GM18861 (cell line): ENCODE results near the gene ATG7.
"Not testable (repeated sequence)": the region's sequence is repeated elsewhere in the genome, so short reads cannot be mapped to it uniquely, and the experiment has no call there.

Experiments
- ATAC-seq: cut with Tn5 transposase; IDR thresholded peaks from one replicate; pipeline ENCODE4 v1.9.1; 2021; ENCODE audit not compliant: unreplicated experiment

Gene ATG7

DNA sequence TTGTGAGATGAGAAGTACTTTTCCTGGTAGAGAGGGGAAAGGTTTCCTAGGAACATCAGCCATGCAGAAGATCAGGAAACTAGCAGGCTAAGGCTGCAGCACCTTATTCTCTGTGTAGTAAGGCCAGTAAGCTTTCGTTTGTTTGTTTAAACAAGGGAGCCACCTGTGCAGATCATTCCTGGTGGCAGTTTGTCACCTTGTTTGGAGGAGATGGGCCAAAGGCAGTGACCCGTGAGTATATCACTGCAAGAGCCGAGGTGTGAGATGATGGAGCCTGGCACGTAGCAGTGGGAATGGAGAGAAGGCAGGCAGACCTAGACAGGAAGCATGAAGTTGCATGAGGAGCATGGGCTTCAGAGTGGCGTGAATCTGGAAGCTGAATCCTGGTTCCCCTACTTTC is 19.6 kb downstream of the ATG7 start:
- ATAC-seq: no peak

DNA sequence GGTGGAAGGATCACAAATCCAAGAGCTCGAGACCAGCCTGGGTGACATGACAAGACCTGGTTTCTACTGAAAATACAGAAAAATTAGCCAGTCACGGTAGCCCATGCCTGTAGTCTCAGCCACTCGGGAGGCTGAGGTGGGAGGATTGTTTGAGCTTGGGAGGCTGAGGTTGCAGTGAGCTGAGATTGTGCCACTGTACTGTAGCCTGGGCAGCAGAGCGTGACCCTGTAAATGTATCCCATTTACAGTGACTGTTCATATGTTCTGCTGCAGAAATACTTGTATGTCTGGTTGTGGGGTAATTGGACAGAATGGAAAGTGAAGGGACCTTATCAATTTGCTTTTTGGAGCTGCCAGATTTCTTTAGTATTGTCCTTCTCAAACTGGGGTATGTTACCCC is 24.9 kb downstream of the ATG7 start:
- ATAC-seq: no peak

DNA sequence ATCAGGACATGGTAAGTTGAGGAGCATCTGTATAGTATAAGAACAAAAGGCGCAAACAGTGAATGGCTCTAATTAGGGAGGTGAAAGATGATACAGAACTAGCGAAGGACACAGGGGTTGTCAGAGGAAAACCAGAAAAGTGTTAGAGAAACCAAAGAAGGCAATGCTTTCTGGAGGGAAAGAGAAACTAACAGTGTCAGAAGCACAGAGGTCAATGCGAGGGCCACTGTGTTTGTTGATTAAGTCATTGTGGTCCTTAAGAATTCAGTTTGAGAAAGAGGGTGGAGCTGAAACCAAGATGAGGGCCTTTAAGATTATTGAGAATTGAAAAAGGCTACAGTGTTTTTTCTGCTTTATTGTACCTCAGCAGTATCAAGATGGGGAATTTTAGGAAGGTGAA is 28.8 kb downstream of the ATG7 start:
- peak; percentile 91 for ATAC-seq

DNA sequence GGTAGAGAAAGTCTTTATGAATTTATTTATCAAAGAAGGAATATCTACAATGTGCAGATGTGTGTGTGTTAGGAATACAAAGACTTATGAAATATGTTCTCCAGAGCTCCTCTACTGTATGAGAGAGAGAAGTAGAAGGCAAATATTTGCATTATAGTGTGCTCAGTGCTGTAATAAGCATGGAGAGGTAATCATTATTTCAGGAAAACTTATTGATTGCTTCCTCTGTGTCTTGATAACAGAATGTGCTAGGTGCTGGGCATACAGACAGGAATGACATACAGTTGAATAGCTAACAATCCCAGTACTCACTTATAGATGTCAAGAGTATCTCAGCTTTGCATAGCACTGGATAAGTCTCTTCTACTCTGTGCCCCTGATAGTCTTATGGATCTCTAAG is 30.2 kb downstream of the ATG7 start:
- ATAC-seq: no peak

DNA sequence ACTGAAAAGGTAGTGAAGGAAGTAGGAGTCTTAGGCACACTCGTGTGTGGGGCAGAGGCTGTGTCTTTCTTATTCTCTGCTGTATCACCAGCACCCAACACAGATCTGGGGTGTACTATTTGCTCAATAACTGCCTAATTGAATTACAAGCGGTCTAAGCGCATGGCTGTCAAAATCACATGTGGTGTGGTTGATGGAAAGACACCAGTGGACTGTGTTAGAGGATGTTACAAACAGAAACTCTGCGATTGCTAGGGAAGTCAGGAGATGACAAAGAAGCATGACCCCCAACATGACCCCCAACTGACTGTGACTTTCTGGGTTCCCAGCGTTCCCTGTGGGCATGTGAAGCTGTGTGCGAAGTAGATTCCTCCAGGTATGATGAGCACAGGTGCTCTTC is 32.0 kb downstream of the ATG7 start:
- no peak for ATAC-seq

DNA sequence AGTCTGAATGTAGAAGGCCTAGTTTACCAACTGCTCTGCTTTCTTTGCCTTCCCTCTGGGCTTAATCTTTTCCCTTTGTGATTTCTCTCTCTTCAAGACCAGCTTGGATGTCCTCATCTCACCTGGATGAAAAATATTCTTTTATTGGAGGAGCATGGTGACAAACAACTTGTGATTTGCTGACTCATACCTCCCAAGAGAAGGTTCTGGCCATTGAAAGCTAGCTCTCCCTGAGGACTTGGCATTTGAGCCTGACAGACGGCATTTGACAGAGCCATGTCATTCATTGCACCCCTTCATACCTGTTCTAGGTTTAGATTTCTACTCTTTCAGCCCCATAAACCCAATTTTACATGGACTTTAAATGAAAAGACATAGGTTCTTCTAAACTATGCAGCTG is 33.3 kb downstream of the ATG7 start:
- ATAC-seq: no peak

DNA sequence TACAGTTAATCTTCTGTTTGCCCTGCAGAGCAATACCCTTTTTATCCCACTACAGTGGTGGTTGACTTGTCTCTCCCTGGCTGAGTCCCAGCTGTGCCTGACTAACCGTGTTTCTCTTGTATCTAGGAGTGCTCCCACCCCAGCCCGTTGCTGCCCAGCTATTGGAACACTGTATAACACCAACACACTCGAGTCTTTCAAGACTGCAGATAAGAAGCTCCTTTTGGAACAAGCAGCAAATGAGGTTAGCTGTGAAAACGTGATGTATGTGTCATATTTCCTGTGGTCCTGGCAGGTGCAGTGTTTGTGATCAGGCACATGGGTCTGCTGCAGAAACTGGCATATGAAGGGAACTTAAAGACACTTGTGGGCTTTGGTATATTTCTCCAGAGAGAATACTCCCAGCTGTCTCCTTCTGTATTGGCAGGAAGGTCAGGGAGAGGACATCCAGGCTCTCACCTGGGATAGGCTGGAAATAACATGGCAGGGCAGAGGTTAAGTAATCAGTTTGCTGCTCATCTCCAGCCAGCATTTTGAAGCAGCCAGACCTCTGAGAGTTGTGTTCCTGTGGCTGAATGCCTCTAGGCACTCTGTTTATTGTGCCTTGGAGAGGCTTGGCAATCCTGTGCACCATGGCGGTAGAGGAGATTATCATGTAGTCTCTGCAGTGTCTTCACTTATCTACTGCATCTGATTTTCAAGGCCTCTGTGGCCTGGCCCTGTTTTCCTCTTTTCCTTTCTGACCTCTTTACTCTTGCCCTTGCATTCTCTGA is 34.8 kb downstream of the ATG7 start:
- no peak for ATAC-seq

DNA sequence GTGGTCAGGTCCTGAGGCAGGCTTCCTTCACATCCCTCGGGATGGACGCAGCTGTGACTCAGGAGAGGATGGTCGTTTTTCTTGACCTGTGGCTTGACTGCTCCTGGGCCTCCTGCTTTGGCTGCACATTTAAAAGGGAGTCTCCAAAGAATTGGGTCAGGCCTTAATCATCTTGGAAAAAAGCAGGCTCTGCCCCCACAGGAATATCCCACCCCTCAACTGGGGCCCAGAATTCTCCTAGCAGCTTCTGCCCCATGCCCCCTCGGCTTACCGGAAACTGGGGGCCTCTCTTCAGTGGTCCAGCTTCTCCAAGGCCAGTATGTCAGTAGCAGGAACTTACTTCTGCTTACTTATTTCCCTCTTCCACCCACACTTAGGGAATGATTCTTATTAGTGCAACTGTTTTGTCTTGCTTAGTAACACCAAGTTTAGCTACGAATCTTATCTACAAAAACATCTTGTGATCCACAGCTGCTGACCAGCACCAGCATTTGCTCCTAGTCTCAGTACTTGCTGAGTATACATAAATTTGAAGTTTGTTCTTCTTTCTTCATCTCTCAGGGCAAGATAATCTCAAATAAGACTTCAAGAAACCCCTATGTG is 35.7 kb downstream of the ATG7 start:
- no peak for ATAC-seq

DNA sequence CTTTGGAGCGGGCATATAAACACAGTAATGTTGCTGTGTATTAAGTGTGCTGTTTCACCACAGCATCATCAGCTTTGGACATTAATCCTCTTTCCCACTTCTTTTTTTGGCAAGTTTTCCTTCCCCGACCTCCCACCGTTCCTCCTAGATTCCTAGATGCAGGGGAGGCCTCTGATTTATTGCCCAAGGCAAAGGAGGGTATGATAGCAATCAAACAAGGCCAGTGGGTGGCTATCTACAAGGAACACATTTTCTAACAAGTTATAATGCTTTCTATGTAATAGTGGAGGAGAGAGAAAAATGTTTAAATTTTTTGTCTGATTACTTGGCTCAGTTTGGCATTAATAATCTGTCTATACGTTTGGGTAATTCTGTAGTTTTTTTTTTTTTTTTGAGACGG is 38.1 kb downstream of the ATG7 start:
- ATAC-seq: no peak

DNA sequence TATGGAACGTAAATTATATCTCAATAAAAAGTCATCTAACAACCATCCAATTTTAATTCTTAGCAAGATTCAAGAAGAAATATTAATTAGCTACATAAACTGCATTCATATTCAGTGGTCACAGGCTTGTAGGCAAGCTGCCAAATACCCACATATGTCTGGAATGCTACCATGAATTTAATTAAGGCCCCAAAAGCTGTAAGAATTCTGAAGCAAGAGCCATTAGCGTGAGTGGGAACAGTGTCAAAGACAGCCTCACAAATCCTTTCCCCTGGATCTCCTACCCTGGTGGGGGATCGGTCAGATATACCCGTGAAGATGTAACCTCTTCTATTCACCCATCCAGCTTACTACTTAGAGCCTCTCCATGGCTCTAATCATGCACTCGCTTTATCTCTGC is 40.0 kb downstream of the ATG7 start:
- no peak for ATAC-seq

DNA sequence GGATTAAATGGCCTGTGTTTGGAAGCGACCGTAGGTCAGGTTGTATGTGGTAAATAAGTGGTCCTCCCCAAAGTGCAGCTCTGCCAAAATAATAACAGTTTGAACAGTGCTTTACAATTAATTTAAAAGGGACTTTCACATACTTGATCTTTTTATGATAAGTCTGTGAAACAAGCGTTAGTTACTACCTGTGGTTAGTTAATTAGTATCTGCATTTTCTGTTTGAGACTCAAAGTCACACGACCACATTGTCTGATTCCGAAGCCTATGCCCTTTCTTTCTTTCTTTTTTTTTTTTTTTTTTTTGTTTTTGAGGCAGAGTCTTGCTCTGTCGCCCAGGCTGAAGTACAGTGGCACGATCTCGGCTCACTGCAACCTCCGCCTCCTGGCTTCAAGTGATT is 45.1 kb downstream of the ATG7 start:
- ATAC-seq: no peak

DNA sequence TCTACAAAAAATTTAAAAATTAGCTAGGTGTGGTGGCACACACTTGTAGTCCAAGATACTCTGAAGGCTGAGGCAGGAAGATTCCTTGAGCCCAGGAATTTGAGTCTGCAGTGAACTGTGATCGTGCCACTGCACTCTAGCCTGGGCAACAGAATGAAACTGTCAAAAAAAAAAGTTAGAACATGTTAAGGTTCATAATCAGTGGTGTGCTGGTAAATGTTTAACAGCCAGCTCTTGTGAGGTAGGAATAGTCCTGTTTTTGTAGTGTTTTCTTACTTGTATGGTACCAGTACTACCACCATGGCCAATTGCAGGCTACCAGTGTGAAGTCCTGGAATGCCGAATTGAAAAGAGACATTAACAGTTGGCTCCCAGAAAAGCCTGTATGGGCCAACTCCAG is 50.7 kb downstream of the ATG7 start:
- no peak for ATAC-seq

DNA sequence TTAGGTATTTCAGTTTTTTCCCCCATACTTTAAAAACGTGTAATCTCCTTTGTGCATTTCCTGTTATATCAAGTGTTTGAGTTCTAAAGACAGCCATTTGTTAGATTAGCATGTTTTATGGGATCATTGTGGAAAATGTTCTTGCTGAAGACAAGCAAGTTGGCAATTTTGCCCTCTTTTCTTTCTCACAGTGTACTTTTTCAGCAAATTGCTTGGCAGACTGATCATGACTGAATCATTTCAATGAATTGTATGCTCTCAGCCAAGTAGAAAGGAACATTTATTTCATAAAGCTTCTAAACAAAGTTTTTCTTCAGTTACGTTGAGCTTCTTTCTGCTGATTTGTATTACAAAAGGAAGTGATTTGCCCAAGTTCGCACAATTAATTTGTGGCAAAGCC is 51.6 kb downstream of the ATG7 start:
- no peak for ATAC-seq

DNA sequence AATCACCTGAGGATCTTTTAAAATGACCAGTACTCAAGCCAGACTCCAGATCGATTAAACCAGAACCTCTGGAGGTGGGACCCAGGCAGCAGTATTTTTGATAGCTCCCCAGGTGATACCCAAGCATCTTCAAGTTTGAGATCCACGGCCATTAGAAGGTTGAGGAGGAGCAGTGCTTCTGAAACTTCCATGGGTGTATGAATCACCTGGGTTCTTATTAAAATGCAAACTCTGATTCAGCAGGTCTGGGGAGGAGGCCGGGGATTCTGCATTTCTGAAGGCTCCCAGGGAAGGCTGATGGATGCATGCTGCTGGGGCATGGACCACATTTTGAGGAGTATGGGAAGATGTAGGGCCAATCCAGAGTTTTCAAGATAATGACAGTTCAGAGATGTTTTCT is 55.4 kb downstream of the ATG7 start:
- ATAC-seq: no peak

DNA sequence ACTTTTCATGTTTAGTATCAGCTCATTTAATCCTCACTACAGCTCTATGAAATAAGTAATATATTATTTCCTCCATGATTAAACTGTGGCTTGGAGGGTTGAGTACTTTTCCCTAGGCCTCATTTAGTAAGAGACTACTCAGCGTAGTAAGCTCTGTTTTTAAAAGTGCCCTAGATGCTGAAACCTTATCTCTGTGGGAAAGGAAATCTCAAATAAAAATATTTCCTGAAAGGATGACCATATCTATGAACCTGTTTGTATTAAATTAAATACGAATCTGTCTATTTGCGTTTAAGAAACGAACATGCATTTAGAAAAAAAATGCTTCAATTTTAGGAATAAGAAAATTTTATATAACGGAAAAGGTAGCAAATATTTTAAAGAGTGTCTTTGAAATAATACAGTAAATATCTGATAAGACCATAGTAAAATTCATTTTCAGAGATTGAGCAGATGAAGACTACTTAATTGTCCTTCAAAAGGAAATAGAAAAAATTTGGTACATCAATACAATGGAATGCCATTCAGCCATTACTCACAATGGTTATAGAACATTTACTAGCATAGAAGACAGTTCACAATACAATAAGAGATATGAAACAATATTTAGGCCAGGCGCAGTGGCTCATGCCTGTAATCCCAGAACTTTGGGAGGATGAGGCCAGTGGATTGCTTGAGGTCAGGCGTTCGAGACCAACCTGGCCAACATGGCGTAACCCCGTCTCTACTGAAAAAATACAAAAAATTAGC is 56.2 kb downstream of the ATG7 start:
- no peak for ATAC-seq

DNA sequence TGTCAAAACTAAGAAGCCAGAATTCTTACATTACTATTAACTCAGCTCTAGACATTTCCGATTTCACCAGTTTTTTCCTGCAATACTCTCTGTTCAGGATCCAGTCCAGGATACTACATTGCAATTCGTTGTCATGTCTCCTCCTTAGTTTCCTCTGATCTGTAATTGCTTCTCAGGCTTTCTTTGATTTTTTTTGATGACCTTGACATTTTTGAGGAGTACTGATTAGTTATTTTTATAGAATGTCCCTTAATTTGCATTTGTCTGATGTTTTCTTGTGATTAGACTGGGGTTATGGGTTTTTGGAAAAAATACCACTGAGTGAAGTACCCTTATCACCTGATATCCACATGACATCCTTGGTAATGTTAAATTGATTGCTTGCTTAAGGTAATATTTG is 57.6 kb downstream of the ATG7 start:
- no peak for ATAC-seq

DNA sequence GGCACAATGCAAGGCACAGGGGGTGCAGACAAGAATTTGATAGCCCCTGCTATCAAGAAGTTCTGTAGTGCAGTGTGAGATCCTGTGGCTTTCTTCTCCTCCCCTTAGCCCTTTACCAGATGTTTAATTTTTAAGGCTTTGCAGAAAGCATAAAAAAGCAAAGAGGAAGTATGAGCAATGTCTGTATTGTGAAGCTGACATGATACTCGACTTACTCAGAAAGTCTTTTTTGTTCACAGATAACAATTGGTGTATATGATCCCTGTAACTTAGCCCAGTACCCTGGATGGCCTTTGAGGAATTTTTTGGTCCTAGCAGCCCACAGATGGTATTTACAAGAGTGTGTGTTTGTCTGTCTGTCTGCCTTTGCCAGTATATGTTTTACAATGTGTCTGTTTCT is 58.9 kb downstream of the ATG7 start:
- ATAC-seq: no peak

DNA sequence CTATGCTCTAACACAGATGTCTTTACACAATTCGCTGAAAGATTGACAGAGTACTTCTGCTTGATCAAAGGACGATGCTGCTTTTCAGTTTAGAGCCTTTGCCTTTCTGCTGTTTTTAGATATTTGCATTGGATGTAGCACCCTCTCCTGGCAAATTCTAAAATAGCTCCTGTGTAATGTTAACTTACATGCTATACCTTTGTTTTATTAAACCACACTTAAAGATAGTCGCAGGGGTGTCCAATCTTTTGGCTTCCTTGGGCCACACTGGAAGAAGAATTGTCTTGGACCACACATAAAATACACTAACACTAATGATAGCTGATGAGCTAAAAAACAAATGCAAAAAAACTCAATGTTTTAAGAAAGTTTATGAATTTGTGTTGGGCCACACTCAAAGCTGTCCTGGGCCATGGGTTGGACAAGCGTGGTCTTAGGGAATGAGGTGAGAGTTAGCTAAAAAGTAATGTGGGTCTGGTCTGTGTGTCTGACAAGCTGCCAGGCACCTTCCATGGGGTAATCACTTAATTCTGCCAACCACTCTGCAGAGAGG is 62.9 kb downstream of the ATG7 start:
- ATAC-seq: no peak

DNA sequence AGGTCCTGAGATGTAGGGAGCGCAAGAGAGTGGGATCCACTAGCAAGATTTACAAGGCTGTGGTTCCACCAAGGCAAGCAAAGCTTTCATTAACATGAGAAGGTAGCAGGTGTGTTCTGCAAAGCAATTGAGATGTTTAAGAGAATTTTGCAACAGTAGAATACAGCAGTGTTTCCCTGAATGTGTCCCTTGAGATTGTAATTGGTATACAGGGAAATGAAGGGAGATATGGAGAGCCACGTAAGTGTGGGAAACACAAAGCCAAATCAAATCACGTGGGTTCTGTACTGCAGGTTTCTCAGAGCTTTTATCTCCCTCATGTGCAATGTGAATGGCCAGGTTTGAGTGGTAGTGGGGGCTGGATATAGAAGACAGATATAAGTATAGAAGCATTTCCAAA is 67.3 kb downstream of the ATG7 start:
- no peak for ATAC-seq

DNA sequence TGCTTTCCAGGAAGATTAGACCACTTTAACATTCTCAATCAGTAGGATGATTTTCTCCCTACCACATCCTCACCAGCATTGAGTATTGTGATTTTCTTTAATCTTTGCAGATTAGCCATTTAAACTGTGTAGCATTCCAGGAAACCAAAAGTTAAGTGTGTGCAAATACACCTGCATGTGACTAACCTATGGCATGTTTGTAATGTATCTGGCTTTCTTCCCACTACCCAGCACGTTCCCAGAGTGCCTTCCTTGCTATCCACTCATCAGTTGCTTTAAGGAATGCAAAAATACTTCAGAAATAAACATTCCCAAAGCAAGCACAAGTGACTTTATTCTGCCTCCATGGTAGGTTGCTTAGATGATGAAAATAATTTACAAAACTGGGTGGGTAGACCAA is 74.2 kb downstream of the ATG7 start:
- no peak for ATAC-seq

DNA sequence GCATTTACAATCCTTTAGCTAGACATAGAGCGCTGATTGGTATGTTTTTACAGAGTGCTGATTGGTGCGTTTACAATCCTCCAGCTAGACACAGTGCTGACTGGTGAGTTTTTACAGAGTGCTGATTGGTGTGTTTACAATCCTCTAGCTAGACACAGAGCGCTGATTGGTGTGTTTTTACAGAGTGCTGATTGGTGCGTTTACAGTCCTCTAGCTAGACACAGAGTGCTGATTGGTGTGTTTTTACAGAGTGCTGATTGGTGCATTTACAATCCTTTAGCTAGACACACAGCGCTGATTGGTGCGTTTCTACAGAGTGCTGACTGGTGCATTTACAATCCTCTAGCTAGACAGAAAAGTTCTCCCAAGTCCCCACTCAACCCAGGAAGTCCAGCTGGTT is 76.7 kb downstream of the ATG7 start:
- not testable (repeated sequence) for ATAC-seq

DNA sequence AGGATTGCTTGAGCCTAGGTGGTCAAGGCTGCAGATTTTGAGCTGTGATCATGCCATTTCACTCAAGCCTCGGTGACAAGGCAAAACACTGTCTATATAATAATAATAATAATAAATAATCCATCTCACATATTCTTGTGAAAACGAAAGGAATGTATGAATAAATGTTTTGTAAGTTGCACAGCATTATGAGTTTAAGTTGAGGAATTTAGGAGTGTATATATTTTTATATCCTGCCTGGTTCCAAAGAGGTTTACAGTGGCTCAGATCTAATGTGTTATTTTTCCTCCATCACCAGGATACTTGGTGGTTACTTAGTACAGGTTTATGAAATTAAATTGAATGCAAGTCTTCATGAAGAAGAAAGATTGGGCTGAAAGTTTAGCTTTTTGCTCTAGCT is 77.2 kb downstream of the ATG7 start:
- ATAC-seq: no peak
